GM19099 (cell line): Measurements from ENCODE around the gene FUS.

Source experiments
- POLR2A ChIP-seq: IDR thresholded peaks from 3 replicates; pipeline ENCODE4 v1.6.1; 2011; ENCODE audit warnings: low read depth; ENCODE audit not compliant: insufficient read length; ENCODE audit errors: extremely low read depth

FUS gene

GRCh38 chr16:31181102-31181830 is 1.3 kb downstream of the FUS start:
- no peak for TF ChIP-seq POLR2A

DNA sequence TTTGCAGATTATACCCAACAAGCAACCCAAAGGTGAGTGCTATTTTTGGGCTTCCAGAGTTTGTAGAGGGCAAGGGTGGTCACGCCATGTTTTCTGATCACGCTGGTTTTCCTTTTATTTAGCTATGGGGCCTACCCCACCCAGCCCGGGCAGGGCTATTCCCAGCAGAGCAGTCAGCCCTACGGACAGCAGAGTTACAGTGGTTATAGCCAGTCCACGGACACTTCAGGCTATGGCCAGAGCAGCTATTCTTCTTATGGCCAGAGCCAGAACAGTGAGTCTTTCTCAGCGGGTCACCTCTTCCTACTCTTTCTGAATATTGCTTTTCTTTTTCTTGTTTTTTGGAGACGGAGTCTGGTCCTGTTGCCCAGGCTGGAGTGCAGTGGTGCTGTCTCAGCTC is 2.5 kb downstream of the FUS start:
- TF ChIP-seq POLR2A, result no peak

GRCh38 chr16:31183432-31184428 is 3.8 kb downstream of the FUS start:
- TF ChIP-seq POLR2A, result no peak

GRCh38 chr16:31184888-31185287 is 4.9 kb downstream of the FUS start:
- no peak for TF ChIP-seq POLR2A

GRCh38 chr16:31185339-31185738 is 5.4 kb downstream of the FUS start:
- no peak for TF ChIP-seq POLR2A

- TF ChIP-seq POLR2A, result no peak
These were observed 6.2 kb downstream of the FUS start for GRCh38 chr16:31186176-31186575.

GRCh38 chr16:31186930-31187807 is 7.2 kb downstream of the FUS start:
- no peak for TF ChIP-seq POLR2A

DNA sequence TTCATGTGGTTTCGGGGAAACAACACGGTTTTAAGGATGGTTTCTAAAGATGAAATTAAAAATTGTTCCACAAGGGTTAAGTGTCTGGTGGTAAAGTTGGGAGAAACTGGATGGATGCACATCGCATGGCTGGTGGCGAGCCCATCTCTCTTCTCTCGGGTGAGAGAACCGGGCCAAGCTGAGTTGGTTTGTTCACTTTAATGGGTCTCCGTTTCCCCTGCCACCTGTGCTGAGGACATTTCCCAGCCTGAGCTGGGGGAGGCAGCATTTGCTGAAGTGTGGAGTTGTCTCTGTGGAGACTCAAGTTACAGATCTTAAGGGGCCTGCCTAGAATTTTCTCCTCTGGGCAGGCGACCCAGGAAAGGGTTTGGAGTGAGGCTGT is 7.9 kb downstream of the FUS start:
- no peak for TF ChIP-seq POLR2A

DNA sequence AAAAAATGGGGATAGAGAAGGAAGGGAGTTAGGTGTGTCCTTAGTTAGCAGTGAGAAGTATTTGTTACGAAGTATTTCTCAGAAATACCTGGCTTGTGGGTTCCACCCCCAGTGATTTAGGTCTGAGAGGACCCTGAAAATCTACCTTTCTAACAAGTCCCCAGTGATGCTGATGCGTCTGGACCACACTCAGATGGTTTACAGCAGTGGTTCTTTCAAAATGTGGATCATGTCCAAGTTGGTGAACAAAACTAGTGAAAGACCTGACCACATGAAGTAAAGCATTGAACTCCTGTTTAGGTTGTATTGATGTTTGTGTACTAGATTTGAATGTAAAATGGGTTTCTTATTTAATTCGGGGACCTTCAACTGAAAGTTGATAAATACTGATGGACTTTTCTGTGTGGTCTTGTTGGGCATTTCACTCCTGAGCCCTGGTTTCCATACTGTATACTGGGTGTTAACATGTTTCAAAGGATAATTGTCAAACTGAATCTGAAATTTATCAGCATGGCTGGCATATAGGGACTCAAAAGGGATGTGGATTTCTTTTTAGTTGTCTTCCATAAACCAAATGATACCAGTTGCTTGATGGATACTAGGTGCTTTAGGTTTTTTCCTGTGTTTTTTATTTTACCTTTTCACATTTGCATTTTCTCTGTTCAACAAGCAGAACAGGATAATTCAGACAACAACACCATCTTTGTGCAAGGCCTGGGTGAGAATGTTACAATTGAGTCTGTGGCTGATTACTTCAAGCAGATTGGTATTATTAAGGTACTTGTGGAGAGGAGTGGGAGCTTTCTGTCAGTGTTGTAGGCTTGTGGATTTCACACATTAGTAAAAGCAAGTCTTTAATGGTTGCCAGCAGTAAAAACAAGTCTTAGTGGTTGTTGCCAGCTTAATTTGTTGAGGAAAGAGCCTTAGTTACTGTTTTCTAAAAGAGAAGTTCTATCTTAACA is 8.8 kb downstream of the FUS start:
- no peak for TF ChIP-seq POLR2A

GRCh38 chr16:31189412-31189778 is 9.5 kb downstream of the FUS start:
- no peak for TF ChIP-seq POLR2A

DNA sequence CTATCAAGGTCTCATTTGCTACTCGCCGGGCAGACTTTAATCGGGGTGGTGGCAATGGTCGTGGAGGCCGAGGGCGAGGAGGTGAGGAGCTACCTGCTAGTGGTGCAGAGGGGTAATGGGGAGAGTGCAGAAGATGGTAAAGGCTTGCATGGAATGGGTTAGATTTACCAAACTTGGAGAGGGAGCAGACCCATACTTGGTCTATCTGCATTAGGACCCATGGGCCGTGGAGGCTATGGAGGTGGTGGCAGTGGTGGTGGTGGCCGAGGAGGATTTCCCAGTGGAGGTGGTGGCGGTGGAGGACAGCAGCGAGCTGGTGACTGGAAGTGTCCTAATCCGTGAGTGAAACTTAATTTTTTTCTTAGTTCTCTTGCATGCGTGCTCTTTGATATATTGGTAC is 10.1 kb downstream of the FUS start:
- no peak for TF ChIP-seq POLR2A

DNA sequence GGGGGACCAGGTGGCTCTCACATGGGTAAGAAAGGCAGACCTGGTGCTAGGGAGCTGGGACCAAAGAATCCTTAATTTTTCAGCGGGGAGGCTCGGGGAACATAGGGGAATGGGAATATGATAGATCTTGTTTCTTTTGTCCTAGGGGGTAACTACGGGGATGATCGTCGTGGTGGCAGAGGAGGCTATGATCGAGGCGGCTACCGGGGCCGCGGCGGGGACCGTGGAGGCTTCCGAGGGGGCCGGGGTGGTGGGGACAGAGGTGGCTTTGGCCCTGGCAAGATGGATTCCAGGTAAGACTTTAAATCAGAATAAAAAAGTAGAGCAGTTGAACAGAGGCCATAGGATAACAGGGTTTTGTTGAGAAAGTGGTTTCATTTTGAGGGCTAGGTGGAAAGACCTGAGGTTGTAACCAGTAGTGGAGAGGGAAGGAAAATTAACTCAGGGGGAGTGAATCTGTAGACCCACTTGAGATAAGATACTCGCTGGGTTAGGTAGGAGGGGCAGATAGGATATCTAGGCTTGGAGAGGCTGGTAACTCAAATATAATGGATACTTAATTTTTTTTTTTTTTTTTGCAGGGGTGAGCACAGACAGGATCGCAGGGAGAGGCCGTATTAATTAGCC is 11.0 kb downstream of the FUS start:
- TF ChIP-seq POLR2A, result no peak

GRCh38 chr16:31191697-31192428 is 11.9 kb downstream of the FUS start:
- no peak for TF ChIP-seq POLR2A
